GM19395 (cell line): Measurements from ENCODE around the gene CSKMT.
"Not testable (repeated sequence)": the region's sequence is repeated elsewhere in the genome, so short reads cannot be mapped to it uniquely, and the experiment has no call there.

Experiments
- ATAC-seq: cut with Tn5 transposase; IDR thresholded peaks from one replicate; pipeline ENCODE4 v1.9.1; 2021; ENCODE audit warnings: mild to moderate bottlenecking, moderate library complexity; ENCODE audit not compliant: unreplicated experiment

Gene CSKMT

DNA sequence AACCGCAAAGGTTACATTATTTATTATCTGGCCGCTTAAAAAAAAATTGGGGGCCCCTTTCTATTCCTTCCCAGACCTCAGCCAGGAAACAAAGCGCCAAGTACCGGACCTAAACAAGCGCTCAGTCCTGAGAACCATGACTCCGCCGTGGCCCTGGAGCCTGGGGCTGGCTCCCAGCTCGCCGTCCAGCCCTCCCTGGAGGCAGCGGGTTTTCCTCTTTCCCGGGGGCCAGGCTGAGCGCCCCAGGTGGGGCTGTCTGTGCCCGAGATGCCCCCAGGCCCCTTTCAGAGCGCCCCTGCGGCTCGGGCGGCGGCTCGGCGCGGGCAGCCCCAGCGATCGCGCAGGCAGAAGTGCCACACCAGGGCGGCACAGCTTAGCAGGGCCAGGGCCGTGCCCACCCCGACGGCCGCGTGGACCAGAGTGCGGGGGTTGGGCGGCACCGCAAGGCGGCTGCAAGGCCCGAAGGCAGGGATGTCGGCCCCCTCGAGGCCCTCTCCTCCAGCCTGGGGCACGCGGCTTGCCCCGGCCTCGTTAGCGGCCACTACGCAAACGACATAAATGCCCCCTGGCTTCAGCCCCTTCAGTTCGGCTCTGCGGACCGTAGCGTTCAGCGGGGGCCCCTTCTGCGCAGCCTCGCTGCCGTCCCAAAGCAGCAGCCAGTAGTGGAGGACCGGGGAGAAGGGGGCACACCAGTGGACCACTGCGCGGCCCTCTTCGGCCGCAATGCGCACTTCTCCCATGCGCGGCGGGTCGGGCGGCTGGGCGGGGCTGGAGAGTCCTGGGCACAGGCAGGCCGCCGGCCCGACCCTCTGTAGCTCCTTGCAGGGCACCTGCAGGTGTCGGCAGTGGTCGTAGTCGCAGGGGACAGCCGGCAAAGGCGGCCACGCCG lies 22.6 kb downstream of the CSKMT start:
- no peak for ATAC-seq

DNA sequence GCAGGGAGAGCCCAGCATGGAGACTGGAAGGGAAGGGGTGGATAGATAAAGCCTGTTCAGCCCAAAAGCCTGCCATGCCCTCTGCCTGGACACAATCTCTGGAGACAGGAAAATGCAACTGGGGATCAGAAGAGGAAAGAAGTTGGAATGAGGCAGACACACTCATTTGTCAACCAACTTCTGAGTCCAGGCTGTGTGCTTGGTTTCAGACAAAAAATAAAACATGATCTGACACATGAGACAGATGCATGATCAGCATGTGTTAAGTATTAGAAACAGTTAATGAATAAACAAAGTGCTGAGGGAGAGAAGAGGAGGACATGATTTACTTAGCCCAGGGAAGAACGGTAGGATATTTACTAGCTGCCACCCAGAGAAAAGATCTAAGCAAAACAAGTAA lies 23.4 kb downstream of the CSKMT start:
- no peak for ATAC-seq

DNA sequence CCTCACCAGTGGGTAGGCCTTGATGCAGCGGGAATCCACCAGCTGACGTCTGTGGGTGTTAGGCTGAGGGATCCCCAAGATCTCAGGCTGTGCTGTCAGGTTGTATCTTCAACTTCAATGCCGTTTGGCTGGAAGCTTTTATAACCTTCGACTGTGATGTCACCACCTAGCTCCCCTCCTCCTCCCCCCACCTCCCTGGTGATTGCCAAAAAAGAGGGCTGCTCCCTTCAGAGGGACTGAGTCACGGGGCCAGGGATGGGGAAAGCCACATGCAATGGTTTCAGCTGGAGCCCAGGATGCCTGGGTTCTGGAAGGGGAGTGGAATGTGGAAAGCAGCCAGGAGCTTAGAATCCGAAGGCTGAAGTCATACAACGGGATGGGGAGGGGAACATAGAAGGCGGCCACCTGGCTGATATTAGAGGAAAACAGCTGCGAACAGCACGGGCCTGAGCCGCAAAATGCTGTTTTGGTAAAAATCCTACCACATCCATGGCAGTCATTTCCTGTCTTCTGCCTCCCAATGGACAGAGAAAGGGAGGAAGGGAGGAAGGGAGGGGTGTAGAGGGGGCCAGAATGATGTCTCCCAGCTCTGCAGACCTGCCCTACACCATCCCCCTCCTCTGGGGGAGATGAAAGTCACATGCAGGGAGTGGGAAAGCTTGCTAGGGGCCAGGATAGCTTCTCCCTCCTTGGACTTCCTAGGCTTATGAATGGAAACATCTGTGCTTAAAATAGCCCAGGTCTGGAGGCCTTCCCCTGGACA lies 24.5 kb downstream of the CSKMT start, which contains the start of gene LRRN4CL:
TSS of gene LRRN4CL (minus strand) at position 110 of the 763 bp plus-strand sequence. CDS start 1,022 bp downstream, outside the sequence.
- ATAC-seq, result no peak

DNA sequence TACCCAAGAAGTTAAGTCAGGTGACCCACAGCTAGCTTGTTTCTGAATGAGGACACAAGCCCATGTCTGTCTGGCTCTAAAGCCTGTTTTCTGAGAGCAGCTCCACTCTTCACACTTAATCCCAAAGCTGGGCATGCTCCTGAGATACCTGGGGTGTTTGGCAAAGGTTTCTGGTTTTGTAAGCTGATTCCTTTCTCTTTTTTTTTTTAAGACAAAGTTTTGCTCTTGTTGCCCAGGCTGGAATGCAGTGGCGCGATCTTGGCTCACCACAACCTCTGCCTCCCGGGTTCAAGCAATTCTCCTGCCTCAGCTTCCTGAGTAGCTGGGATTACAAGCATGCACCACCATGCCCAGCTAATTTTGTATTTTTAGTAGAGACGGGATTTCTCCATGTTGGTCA lies 28.5 kb downstream of the CSKMT start:
- not testable (repeated sequence) for ATAC-seq

DNA sequence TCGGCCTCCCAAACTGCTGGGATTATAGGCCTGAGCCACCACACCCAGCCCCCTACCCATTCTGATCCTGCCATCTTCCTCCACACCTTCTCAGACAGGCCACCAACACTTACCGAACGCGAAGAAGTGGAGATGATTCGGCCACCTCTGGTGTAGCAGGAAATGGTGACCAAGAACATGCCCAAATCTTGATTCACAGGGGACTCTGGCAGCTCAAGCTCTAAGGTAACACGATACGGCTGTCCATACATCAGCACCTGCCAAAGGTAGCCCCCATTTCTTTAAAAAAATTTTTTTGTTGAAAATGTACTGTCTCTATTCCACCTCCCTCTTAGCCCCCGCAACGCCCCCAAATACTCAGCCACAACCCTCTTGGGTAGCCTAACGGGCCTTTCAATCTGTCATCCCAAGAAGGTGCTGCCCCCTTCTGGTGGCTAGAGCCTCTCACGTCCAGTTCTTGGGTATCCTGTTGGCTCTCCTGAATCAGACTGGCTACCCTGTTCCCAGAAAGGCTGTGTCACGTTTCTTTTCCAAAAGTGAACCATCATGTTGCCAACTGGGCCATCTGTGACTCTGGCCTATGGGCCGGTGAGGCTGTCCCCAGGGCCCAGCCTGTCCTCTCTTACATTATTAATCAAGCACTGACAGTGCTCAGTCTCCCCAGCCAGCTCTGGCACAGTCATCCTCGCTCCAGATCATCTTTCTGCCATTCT lies 29.5 kb downstream of the CSKMT start:
- ATAC-seq, result no peak

DNA sequence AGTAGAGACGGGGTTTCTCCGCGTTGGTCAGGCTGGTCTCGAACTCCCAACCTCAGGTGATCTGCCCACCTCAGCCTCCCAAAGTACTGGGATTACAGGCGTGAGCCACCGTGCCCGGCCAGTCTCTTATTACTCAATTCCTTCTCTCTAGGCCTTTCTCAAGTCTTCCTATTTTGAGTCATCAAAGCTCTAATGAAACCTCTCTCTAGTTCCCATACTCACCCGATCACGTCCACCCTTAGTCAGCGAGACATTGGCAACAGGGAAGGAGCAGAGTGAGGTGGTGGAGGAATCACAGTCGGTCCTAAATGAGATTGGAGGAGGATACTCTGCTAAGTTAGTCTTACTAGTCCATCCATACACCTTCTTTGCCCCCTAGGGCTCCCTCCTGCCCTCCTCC lies 37.1 kb downstream of the CSKMT start:
- ATAC-seq, result no peak

DNA sequence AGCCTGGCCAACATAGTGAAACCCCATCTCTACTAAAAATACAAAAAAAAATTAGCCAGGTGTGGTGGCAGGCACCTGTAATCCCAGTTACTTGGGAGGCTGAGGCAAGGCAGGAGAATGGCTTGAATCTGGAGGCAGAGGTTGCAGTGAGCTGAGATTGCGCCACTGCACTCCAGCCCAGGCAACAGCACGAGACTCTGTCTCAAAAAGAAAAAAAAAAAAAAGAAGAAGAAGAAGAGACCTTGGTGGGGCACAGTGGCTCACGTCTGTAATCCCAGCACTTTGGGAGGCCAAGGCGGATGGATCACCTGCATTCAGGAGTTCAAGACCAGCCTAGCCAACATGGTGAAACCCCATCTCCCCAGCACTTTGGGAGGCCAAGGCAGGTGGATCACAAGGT lies 38.8 kb downstream of the CSKMT start:
- ATAC-seq, result not testable (repeated sequence)

DNA sequence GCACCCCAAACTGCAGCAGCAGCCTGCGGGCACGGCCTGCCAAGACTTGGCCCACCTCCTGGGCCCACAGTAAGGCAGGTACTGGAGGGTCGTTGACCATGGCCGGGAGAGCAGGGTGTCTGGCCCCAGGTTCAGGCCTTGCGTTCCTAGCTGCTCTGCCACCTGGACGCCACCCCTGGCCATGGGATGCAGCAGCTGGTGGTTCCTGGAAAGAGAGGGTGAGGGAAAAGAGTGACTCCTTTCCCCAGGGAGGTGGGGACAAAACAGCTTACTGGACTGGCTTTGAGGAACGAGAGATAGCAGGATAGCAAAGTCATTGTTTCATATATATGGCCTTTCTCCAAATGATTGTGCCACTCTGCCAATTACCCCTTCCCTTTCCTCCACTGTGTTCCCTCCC lies 40.3 kb downstream of the CSKMT start:
- ATAC-seq, result no peak

DNA sequence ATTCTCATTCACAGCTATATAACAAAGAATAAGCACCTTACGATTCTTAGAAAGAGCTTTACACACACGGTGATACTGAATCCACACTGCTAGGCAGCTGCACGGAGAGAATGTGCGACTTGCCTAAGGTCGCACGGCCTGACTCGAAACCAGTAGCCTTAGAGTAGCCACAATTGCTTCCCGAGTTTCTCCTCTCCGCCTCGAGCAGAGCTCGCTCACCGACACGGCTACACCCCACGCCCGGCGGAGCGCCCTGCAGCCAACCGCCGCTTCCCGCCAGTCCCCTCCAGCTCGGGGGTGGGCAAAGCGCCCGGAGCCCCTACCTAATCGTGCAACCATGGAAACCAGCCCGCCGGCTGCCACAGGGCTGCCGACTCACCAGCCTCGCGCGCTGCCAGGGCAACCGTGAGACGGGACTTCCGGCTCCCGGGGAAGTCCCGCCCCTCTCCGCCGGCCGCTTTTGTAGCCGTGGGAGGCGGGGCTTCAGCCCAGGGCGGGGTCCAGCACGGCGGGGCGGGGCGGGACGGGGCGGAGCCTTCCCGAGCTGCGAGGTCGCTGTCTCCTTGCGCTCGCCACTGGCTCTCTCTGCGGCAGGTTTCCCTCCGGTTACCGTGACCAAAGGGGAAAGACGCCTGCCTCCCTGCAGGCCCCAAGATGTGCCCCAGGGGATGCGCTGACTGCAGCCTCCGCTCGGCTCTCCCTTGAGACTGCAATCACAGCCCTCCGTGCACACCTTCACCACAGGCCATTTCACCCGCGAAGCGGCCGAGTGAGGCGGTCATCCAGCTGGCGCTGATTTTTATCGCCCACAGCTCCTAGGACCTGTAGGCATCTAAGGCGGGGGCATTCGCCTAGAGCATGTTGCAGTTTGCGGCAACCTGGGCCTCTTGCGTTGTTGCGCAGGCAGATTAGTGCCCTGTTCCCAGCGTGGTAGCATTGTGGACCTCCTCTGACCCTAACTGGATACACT lies 41.1 kb downstream of the CSKMT start:
- ATAC-seq, result peak; percentile 58

DNA sequence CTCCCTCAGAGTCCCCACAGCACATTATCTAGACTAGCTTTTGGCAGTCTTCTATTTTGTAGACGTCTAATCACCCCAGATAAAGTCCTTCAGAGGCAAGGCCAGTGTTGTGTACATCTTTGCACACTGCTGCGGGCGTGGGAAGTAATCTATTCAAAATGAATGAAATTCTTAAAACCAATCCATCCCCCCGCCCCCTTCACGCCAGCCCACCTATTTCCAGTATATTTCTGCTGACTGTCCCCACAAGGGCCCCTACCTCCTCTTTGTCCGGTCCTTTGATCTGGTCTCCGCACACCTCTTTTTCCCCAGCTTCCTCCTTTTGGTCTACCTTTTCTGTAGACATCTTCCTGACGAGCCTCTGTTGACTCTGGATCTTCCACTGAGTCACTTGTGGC lies 41.7 kb downstream of the CSKMT start:
- ATAC-seq, result no peak

DNA sequence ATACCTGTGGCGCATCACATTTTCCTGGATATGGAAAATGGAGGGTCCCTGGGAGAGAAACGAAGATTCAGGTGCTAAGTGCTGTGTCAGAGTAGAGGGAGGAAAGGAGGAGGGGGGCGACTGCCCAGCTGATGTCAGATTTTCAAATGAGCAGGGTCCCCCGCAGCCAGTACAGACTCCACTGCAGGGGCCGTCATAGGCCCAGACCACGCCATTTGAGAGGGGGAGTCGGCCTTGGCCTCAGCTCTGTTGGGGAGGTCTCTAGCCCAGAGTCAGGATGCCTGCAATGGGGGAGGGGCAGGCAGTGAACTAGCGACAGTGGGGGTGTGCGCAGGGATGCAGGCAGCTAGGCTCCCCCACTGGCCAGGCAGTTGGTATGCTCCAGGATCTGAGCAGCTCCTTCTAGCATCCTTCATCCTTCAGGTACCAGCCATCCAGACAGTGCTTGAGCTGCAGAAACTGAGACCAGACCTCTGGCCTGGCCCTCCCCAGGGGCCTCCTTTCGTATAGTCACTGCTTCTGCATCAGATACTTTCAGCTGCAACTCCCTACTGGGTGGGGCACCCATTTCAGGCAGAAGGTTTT lies 42.3 kb downstream of the CSKMT start, which contains the start of the genes BSCL2 and GNG3:
TSS of gene BSCL2 (minus strand) at position 148 of the 585 bp plus-strand sequence. CDS start 229 bp downstream, outside the sequence.
TSS of gene GNG3 (plus strand) at position 400 of the 585 bp plus-strand sequence. CDS start 620 bp downstream, outside the sequence.
- ATAC-seq, result no peak

DNA sequence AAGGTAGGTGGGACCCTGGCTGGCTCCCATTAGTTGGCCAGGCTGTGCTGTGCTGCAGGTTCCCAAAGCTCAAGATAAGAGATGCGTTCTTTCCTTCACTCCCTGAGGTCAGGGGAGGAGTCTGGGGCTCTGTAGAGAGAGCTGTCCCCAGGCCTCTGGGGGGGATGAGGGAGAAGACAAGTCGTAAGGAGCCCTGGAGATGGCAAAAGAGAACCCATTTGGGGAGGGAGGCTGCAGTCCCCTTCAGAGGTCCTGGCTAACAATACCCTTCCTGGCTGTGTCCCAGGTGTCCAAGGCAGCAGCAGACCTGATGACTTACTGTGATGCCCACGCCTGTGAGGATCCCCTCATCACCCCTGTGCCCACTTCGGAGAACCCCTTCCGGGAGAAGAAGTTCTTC lies 43.3 kb downstream of the CSKMT start:
- no peak for ATAC-seq

DNA sequence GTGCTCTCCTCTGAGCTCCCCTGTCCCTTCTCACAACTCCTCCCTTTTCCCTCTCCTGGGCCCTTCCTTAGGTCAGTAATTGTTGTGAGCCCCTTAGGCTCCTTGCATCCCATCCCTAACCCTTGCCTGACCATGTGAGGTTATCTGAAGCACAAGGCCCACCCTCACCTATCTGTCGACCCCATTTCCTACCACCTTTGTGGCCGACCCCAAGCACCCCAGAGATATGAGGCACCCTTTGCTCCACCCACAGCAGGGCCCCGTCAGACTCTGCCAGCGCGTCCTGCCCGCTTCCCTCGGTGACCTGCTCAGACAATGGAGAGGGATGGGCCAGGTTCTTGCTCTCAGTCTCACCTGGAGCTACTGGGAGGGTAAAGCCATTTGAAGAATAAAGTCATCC lies 43.7 kb downstream of the CSKMT start:
- ATAC-seq, result no peak

DNA sequence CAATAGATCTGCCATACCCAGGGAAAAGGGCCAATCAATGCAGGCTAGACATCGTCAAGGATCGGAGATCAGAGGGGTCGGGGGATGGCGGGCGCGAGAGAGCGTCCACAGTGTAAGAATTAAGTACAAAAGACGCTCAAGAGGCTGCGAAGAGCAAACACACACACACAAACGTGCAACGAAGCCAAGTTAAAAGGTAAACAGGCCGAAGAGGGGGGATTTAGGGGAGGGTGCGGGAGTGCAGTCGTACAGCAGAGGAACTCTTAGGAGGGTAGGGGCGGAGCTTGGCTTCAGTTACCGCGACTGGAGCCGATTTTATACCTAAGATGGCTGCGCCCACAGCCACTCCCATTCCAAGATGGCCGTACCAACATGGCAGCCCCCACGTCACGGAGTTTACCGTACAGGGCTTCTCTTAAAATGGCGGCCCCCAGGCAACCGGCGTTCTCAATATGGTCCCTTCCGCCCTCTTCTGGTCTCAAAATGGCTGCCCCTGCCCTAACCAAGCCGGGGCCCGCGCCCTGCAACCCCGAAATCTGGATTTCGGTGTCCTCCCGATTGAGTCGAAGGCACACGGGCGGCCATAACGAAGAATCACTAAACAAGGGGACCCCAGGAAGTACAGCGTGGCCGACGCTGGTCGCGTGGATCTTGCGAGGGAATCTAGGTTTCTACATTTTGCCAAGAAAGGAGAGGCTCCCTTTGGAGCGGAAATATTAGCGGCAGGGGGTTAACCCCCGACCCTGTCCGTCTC lies 44.3 kb downstream of the CSKMT start:
- peak; percentile 70 for ATAC-seq

DNA sequence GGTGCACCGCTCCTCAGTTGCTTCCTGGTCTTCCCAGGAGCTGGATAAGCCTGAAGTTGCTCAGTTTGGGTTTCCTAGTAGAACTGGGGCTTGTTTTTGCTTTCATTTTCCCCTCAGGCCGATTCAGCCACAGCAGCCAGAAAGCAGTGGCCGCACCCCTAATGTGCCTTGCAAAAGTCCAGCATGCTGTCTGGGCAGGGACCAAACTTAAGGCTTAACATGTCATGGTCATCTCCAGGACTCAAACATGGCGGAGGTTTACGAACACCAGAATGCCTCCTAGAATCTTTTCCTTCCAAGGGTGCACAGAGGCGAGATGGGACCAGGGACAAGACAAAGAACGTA lies 44.9 kb downstream of the CSKMT start:
- peak; percentile 6 for ATAC-seq

DNA sequence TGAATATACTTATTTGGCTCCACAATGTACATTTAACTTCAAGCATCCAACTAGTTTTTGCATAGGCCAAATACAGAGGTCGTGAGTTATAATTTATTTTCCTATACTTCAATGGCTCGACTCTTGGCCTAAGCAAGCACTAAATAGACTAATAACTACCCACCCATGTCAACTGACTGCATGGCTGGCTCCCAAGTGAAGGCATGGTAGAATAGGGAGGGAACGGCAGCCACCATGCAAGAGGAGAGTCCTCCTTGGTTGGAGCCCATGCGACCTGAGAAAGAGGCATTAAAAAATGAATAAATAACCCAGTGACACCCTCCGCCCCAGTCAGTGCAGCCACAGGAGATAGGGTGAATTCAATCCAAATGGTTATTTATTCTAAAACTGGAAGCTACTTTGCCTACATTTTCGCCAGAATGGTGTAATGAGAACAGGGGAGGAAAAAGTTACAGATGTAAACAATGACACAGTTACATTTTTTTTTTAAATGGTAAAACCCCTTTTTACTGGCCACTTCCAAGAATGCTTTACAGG lies 47.2 kb downstream of the CSKMT start:
- no peak for ATAC-seq

DNA sequence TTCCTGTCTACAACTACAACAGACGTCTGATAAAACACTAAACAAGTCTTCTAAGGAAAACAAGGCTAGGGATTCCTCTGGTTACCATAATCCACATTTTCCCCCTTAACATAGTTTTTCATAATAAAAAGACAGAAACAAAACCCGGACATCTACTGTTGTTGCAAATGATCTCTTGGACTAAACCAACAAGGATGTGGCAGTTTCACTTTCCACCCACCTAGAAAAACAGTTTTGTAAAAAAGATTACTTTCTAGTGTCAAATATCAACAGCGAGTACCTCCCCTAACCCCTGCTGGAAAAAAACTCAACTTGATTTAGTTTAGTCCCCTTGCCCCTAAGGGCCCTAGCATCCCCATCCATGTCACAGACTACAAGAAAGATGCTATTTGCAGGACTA lies 47.7 kb downstream of the CSKMT start:
- no peak for ATAC-seq

DNA sequence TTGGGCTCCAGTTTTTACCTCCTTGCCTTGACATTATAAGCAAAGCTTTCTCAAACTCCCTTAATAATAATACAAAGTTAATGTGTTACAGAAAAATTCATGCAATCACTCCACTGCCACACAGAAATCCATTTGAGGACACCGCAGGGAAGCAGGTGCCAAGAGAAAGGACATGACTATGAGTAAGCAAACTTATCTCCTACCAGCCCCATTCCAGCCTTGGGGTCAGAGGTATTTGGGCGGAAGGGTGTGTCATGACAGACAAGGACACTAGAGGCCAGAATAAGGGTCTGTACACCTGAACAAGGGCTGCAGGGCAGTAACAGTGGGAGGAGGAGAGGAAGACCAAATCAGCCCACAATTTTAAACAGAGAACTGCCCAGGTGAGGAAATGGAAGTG lies 48.2 kb downstream of the CSKMT start:
- no peak for ATAC-seq
